Lung (tissue), 16 donors: ENCODE measurements around the gene SAXO2. TPM values are rescaled to one million over a fixed set of nuclear protein-coding genes. Genes with fewer than 3 reads are reported as not detected.
"Not testable (repeated sequence)": the region's sequence is repeated elsewhere in the genome, so short reads cannot be mapped to it uniquely, and the experiment has no call there.

ENCODE experiments used
- ATAC-seq: fragments of 200-7000 bp; cut with Tn5 transposase; one replicate; pipeline ENCODE4 v1.9.1; 2020; ENCODE audit warnings: moderate number of reproducible peaks; ENCODE audit not compliant: insufficient read depth, low FRiP score
- DNase-seq, 3 donors: peaks; one replicate each; pipeline ENCODE4 v3.0.0-alpha.2; 2013 to 2017
- H3K27ac ChIP-seq, 2 donors: one replicate each; pipeline ENCODE4 v1.5.1; 2013; ENCODE audit warnings: mild to moderate bottlenecking in 2 of 2, moderate library complexity in 2 of 2, control low read depth in 1 of 2, inconsistent platforms in 1 of 2, low read depth in 1 of 2, low read length in 1 of 2
- H3K27me3 ChIP-seq, 3 donors: one replicate each; pipeline ENCODE4 v1.5.1; 2013; ENCODE audit warnings: low read length in 2 of 3; ENCODE audit not compliant: control insufficient read depth in 3 of 3, insufficient read depth in 3 of 3
- H3K36me3 ChIP-seq, 4 donors: one replicate each; pipeline ENCODE4 v1.5.1; 2013; ENCODE audit warnings: low read length in 4 of 4, mild to moderate bottlenecking in 1 of 4, moderate library complexity in 1 of 4; ENCODE audit not compliant: control insufficient read depth in 4 of 4, insufficient read depth in 4 of 4
- H3K4me1 ChIP-seq, 5 donors: one replicate each; pipeline ENCODE4 v1.5.1; 2013; ENCODE audit warnings: low read length in 5 of 5, mild to moderate bottlenecking in 2 of 5, moderate library complexity in 1 of 5; ENCODE audit not compliant: control insufficient read depth in 5 of 5, insufficient read depth in 5 of 5
- H3K4me3 ChIP-seq: one replicate; pipeline ENCODE4 v1.5.1; 2013; ENCODE audit warnings: mild to moderate bottlenecking, control low read depth, moderate library complexity
- H3K9ac ChIP-seq, 2 donors: one replicate each; pipeline ENCODE4 v1.5.1; 2013; ENCODE audit warnings: low read length in 2 of 2, control low read depth in 1 of 2; ENCODE audit not compliant: insufficient read depth in 1 of 2
- H3K9me3 ChIP-seq, 4 donors: one replicate each; pipeline ENCODE4 v1.5.1; 2013; ENCODE audit warnings: low read length in 3 of 4, mild to moderate bottlenecking in 1 of 4, moderate library complexity in 1 of 4; ENCODE audit not compliant: control insufficient read depth in 4 of 4, insufficient read depth in 3 of 4
- CTCF ChIP-seq: IDR thresholded peaks from 2 replicates; pipeline ENCODE4 v1.5.1; 2012; ENCODE audit warnings: mild to moderate bottlenecking; ENCODE audit errors: control extremely low read depth, extremely low read depth
- WGBS, 2 donors: extraction: QIAGEN DNeasy Blood & Tissue Kit; methylation state at CpG; one replicate each; pipeline ENCODE4 v1.1.7; 2013; 5-methylcytosine and 5-hydroxymethylcytosine counted together
- long read RNA-seq, 5 donors: transcript quantifications; one replicate each; lab custom pipeline, GENCODE V29; 2026
- polyA plus RNA-seq, 2 donors: library from polyadenylated mRNA; stranded (reverse); fragments of 200-250 nt; gene quantifications; one replicate each; pipeline ENCODE4 v1.2.1, GENCODE V29; 2013
- total RNA-seq, 2 donors: library from RNA; depleted of rRNA in 1 of 2; stranded (reverse); fragments of >200 nt in 1 of 2; gene quantifications; one replicate each; pipeline ENCODE4 v1.2.1, GENCODE V29; 2014 to 2021
- donor health status: control.
- donor health status: control.
- donor health status: Bipolar disorder and iron deficiency.
- donor health status: healthy.
- donor health status: DM: yes; HTN: yes; CAD: no.

SAXO2 gene
- 10 to 100 TPM; 45.7 to 54.0 TPM for total RNA-seq
- 10 to 100 TPM in 1 of 2 donors, 1 to 10 TPM in 1; 5.9 to 13.5 TPM for polyA plus RNA-seq
- long read RNA-seq, donor 1: 0 reads
- long read RNA-seq, donor 2: 0 reads
- long read RNA-seq, donor 3, partial matches to known transcripts: 0 of 2 reads
- long read RNA-seq, donor 3, other reads (novel, unspliced or antisense): 0 of 2 reads
- long read RNA-seq, donor 4: 0 reads
- long read RNA-seq, donor 5, partial matches to known transcripts: 0 of 2 reads
- long read RNA-seq, donor 5, other reads (novel, unspliced or antisense): 0 of 2 reads

- DNase-seq (peak; percentile 86 to 95 (median 92)), ATAC-seq (peak; percentile 97)
- Histone ChIP-seq H3K27ac (peak within 1 kb of the TSS; percentile 89 to 90), H3K36me3 (peaks cover 0 to 7% (median 3%) of the 10 kb centered on the region in 4 donors), H3K9me3 (no peaks in the 10 kb centered on the region), H3K27me3 (no peaks in the 10 kb centered on the region), H3K4me3 (peak within 1 kb of the TSS; percentile 96), H3K4me1 (peaks cover 0 to 11% (median 3%) of the 10 kb centered on the region in 5 donors), H3K9ac (peak within 1 kb of the TSS; percentile 49 to 61)
- TF ChIP-seq CTCF: no peak
- 0% methylated on average over 57 of the region's 57 CpGs for WGBS, 2 donors
These were observed at the start of gene SAXO2, which contains the start of gene EFL1 for GRCh38 chr15:82262422-82263026. SAXO2 (plus strand) TSS chr15:82262818; CDS start chr15:82262880, 62 bp downstream. EFL1 (minus strand) TSS chr15:82262734; CDS start chr15:82261778, 956 bp downstream.

DNA sequence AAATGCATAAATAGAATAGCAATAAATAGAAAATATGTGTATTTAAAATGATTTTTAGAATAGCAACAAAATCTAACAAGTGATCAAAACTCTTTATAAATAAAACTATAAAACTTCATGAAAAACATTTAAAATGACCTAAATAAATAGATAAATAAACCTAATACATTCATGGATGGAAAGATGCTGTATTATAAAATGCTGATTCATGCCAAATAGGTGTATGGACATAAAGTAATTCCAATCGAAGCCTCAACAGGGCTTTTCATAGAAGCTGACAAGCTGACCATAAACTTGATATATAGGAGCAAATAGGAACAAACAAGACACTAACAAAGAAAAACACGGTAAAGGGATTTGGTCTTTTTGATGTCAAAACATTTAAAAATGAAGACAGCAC is 46.5 kb upstream of the SAXO2 start:
- H3K36me3 ChIP-seq: peaks cover 0 to 19% (median 5%) of the 10 kb centered on the region in 4 donors
- DNase-seq, H3K4me1 ChIP-seq, H3K27ac ChIP-seq, H3K4me3 ChIP-seq, ATAC-seq, H3K9me3 ChIP-seq, H3K9ac ChIP-seq, H3K27me3 ChIP-seq: not testable (repeated sequence)
- whole genome bisulfite sequencing, 2 donors: 88 to 91% methylated on average over 2 of the region's 2 CpGs

GRCh38 chr15:82221535-82221934 is 41.1 kb upstream of the SAXO2 start:
- not testable (repeated sequence) for H3K27me3 ChIP-seq, ATAC-seq, H3K27ac ChIP-seq, H3K9me3 ChIP-seq, H3K9ac ChIP-seq, H3K4me1 ChIP-seq, H3K4me3 ChIP-seq
- peak in 2 of 3 donors; percentile 17 to 19 for DNase-seq
- H3K36me3 ChIP-seq: peaks cover 0 to 24% (median 4%) of the 10 kb centered on the region in 4 donors
- 46 to 69% methylated on average over 2 of the region's 2 CpGs for WGBS, 2 donors

- Histone ChIP-seq H3K27me3 (no peaks in the 10 kb centered on the region), H3K9me3 (no peaks in the 10 kb centered on the region), H3K4me3 (no peak overlapping the region), H3K4me1 (no peaks in the 10 kb centered on the region), H3K36me3 (peaks cover 0 to 10% (median 6%) of the 10 kb centered on the region in 4 donors), H3K27ac (no peak overlapping the region), H3K9ac (no peak overlapping the region)
- WGBS, 2 donors: 95 to 100% methylated on average over 1 of the region's 1 CpG
- ATAC-seq (no peak), DNase-seq (no peak)
- TF ChIP-seq CTCF: no peak
These were observed 33.9 kb upstream of the SAXO2 start for GRCh38 chr15:82228750-82229149.
